Common myeloid progenitor, CD34-positive (primary cell): Measurements from ENCODE around the gene PEMT.
A peak's percentile ranks its signal among the peaks of the same experiment; 100 is the strongest.

Experiments used
- CTCF ChIA-PET: fragments of 350-600 bp; sonication (Branson Sonifier 250); formaldehyde crosslinking; loops from one replicate; lab custom pipeline; 2021; ENCODE audit warnings: antibody characterized with exemption; lab: Charles Lee
- POLR2A ChIA-PET: fragments of 350-600 bp; sonication (Branson Sonifier 250); formaldehyde crosslinking; loops from one replicate; lab custom pipeline; 2021; ENCODE audit warnings: antibody characterized with exemption; lab: Charles Lee
- DNase-seq, 3 donors: peaks; one replicate each; pipeline versions ENCODE4 v3.0.0 to v3.0.0-alpha.2; 2013
- H3K27ac ChIP-seq, 2 experiments: 1 replicate in 1 of 2; 2 replicates in 1 of 2; pipeline ENCODE4 v1.7.0; 2013; ENCODE audit warnings: inconsistent platforms in 2 of 2, low read length in 2 of 2, mild to moderate bottlenecking in 2 of 2, low read depth in 1 of 2, moderate library complexity in 1 of 2; ENCODE audit not compliant: severe bottlenecking in 2 of 2, insufficient read depth in 1 of 2, poor library complexity in 1 of 2
- H3K27me3 ChIP-seq, 5 experiments: replicated peaks in 2 of 5; 1 replicate in 3 of 5; 2 replicates in 2 of 5; pipeline versions ENCODE4 v1.6.1 to v1.7.0; 2013; ENCODE audit warnings: low read length in 4 of 5, mild to moderate bottlenecking in 2 of 5, moderate library complexity in 2 of 5, inconsistent platforms in 1 of 5; ENCODE audit not compliant: insufficient read depth in 5 of 5, control insufficient read depth in 4 of 5
- H3K36me3 ChIP-seq, 4 experiments: 1 replicate in 2 of 4; 2 replicates in 2 of 4; pipeline versions ENCODE4 v1.6.1 to v1.7.0; 2013; ENCODE audit warnings: low read length in 3 of 4, control low read depth in 1 of 4, mild to moderate bottlenecking in 1 of 4; ENCODE audit not compliant: control insufficient read depth in 4 of 4, insufficient read depth in 4 of 4
- H3K4me1 ChIP-seq, 4 experiments: 1 replicate in 3 of 4; 2 replicates in 1 of 4; pipeline versions ENCODE4 v1.6.1 to v1.7.1; 2013; ENCODE audit warnings: low read length in 3 of 4, mild to moderate bottlenecking in 3 of 4, control low read depth in 1 of 4, inconsistent platforms in 1 of 4, moderate library complexity in 1 of 4; ENCODE audit not compliant: control insufficient read depth in 4 of 4, insufficient read depth in 4 of 4; ENCODE audit errors: control extremely low read depth in 1 of 4
- H3K4me3 ChIP-seq, 7 experiments: 1 replicate in 4 of 7; 2 replicates in 3 of 7; pipeline versions ENCODE4 v1.5.1 to v1.7.0; 2013; ENCODE audit warnings: mild to moderate bottlenecking in 7 of 7, low read length in 6 of 7, moderate library complexity in 6 of 7, inconsistent platforms in 2 of 7, low read depth in 2 of 7, control low read depth in 1 of 7; ENCODE audit not compliant: insufficient read depth in 4 of 7, control insufficient read depth in 1 of 7; ENCODE audit errors: extremely low read depth in 1 of 7
- H3K9me3 ChIP-seq, 5 experiments: 1 replicate in 4 of 5; 2 replicates in 1 of 5; pipeline versions ENCODE4 v1.6.1 to v1.7.1; 2013; ENCODE audit warnings: low read length in 4 of 5, mild to moderate bottlenecking in 2 of 5, inconsistent platforms in 1 of 5, low read depth in 1 of 5, moderate library complexity in 1 of 5; ENCODE audit not compliant: control insufficient read depth in 4 of 5, insufficient read depth in 2 of 5; ENCODE audit errors: control extremely low read depth in 1 of 5
- WGBS: methylation state at CpG from one replicate; pipeline ENCODE4 v1.1.5; 2013; ENCODE audit not compliant: insufficient coverage; 5-methylcytosine and 5-hydroxymethylcytosine counted together

The PEMT gene

GRCh38 chr17:17605083-17605728 lies 13.7 kb upstream of the PEMT start:
- no peak for DNase-seq
- H3K27me3 ChIP-seq, result no peaks in the 10 kb centered on the region
- no peaks in the 10 kb centered on the region for H3K36me3 ChIP-seq
- H3K4me1 ChIP-seq, result no peaks in the 10 kb centered on the region
- POLR2A ChIA-PET, result no interaction called here
- CTCF ChIA-PET, result interaction anchor here (2.2 kb wide), 1 partner anchor 8 kb away, joined by 12 read pairs; no protein-coding TSS in a partner anchor
- H3K4me3 ChIP-seq, result no peak overlapping the region
- H3K9me3 ChIP-seq, result no peaks in the 10 kb centered on the region
- H3K27ac ChIP-seq, result no peak overlapping the region
- WGBS, result 93% methylated on average over 9 of the region's 14 CpGs

- H3K4me3 ChIP-seq, result no peak overlapping the region
- ChIA-PET CTCF (interaction anchor here (0.8 to 2.2 kb wide), 3 partner anchors 10 to 38 kb away, joined by 3 to 12 read pairs (median 3); no protein-coding TSS in a partner anchor), POLR2A (no interaction called here)
- no peaks in the 10 kb centered on the region for H3K36me3 ChIP-seq
- H3K4me1 ChIP-seq, result no peaks in the 10 kb centered on the region
- no peak overlapping the region for H3K27ac ChIP-seq
- 100% methylated on average over 1 of the region's 1 CpG for WGBS
- H3K9me3 ChIP-seq, result no peaks in the 10 kb centered on the region
- H3K27me3 ChIP-seq, result no peaks in the 10 kb centered on the region
- DNase-seq, result no peak
Observed at GRCh38 chr17:17603895-17604225, 12.4 kb upstream of the PEMT start.

- ChIA-PET CTCF (interaction anchor here (0.8 to 2.2 kb wide), 3 partner anchors 10 to 39 kb away, joined by 3 to 12 read pairs (median 3); no protein-coding TSS in a partner anchor), POLR2A (no interaction called here)
- WGBS, result 98% methylated on average over 12 of the region's 15 CpGs
Observed at GRCh38 chr17:17603178-17603894, 11.8 kb upstream of the PEMT start.

GRCh38 chr17:17599965-17600364 lies 8.5 kb upstream of the PEMT start:
- ChIA-PET CTCF (no interaction called here), POLR2A (no interaction called here)
- no peak for DNase-seq
- no peaks in the 10 kb centered on the region for H3K27me3 ChIP-seq
- 100% methylated on average over 2 of the region's 4 CpGs for WGBS
- no peaks in the 10 kb centered on the region for H3K36me3 ChIP-seq
- no peaks in the 10 kb centered on the region for H3K4me1 ChIP-seq
- H3K27ac ChIP-seq, result no peak overlapping the region
- H3K4me3 ChIP-seq, result no peak overlapping the region
- H3K9me3 ChIP-seq, result no peaks in the 10 kb centered on the region

More at GRCh38 chr17:17603178-17603894, 11.8 kb upstream of the PEMT start:
- Histone ChIP-seq H3K36me3 (no peaks in the 10 kb centered on the region), H3K4me1 (no peaks in the 10 kb centered on the region), H3K4me3 (no peak overlapping the region), H3K9me3 (no peaks in the 10 kb centered on the region), H3K27me3 (no peaks in the 10 kb centered on the region), H3K27ac (no peak overlapping the region)
- no peak for DNase-seq

- 100% methylated on average over 1 of the region's 2 CpGs for WGBS
- no peak overlapping the region for H3K27ac ChIP-seq
- CTCF ChIA-PET, result interaction anchor here (1.4 kb wide), 2 partner anchors 11 to 16 kb away, joined by 6 read pairs; no protein-coding TSS in a partner anchor
- H3K4me3 ChIP-seq, result no peak overlapping the region
- peaks cover 0 to 6% (median 5%) of the 10 kb centered on the region in 4 experiments for H3K4me1 ChIP-seq
- POLR2A ChIA-PET, result interaction anchor here (0.6 kb wide), 1 partner anchor 194 kb away, joined by 3 read pairs; no protein-coding TSS in a partner anchor
- no peak for DNase-seq
- H3K9me3 ChIP-seq, result no peaks in the 10 kb centered on the region
- no peaks in the 10 kb centered on the region for H3K36me3 ChIP-seq
- no peaks in the 10 kb centered on the region for H3K27me3 ChIP-seq
Observed at GRCh38 chr17:17598003-17598402, 6.5 kb upstream of the PEMT start.

- DNase-seq, result no peak
- Histone ChIP-seq H3K9me3 (no peaks in the 10 kb centered on the region), H3K36me3 (no peaks in the 10 kb centered on the region), H3K27me3 (no peaks in the 10 kb centered on the region), H3K4me1 (peaks cover 0 to 20% (median 20%) of the 10 kb centered on the region in 4 experiments), H3K27ac (no peak overlapping the region), H3K4me3 (no peak overlapping the region)
- WGBS, result 100% methylated on average over 3 of the region's 4 CpGs
- POLR2A ChIA-PET, result no interaction called here
- CTCF ChIA-PET, result interaction anchor here (0.8 to 1.4 kb wide), 2 partner anchors 31 to 86 kb away, joined by 3 read pairs; no protein-coding TSS in a partner anchor
Observed at GRCh38 chr17:17595755-17596154, 4.2 kb upstream of the PEMT start.

- CTCF ChIA-PET, result interaction anchor here (2.4 kb wide), 1 partner anchor 49 kb away, joined by 10 read pairs; no protein-coding TSS in a partner anchor
- 77% methylated on average over 5 of the region's 6 CpGs for WGBS
Observed at GRCh38 chr17:17593222-17593620, 1.7 kb upstream of the PEMT start.

More at GRCh38 chr17:17593222-17593620, 1.7 kb upstream of the PEMT start:
- Histone ChIP-seq H3K4me1 (peaks cover 0 to 29% (median 27%) of the 10 kb centered on the region in 4 experiments), H3K9me3 (no peaks in the 10 kb centered on the region), H3K4me3 (peak overlapping the region in 1 of 7 experiments; percentile 93), H3K27ac (no peak overlapping the region), H3K27me3 (no peaks in the 10 kb centered on the region), H3K36me3 (no peaks in the 10 kb centered on the region)
- POLR2A ChIA-PET, result no interaction called here
- no peak for DNase-seq
